Progenitor cell of endocrine pancreas (in vitro differentiated cells): ENCODE measurements around the gene COIL. TPM values are rescaled to one million over a fixed set of nuclear protein-coding genes. Genes with fewer than 3 reads are reported as not detected.
A peak's percentile ranks its signal among the peaks of the same experiment; 100 is the strongest.

Experiments used
- DNase-seq: peaks from one replicate; pipeline ENCODE4 v3.0.0; 2021; ENCODE audit warnings: low spot score; ENCODE audit not compliant: unreplicated experiment
- H3K27ac Mint-ChIP-seq: 2 replicates; pipeline ENCODE4 v1.8.0; 2021; ENCODE audit warnings: mild to moderate bottlenecking, moderate library complexity, mixed read lengths
- H3K27me3 Mint-ChIP-seq: 2 replicates; pipeline ENCODE4 v1.8.0; 2021; ENCODE audit warnings: mixed read lengths
- H3K36me3 Mint-ChIP-seq: 2 replicates; pipeline ENCODE4 v1.8.0; 2022; ENCODE audit warnings: mixed read lengths; ENCODE audit not compliant: insufficient read depth
- H3K4me1 Mint-ChIP-seq: 2 replicates; pipeline ENCODE4 v1.8.0; 2021; ENCODE audit warnings: low read depth, mixed read lengths
- H3K4me3 Mint-ChIP-seq: 2 replicates; pipeline ENCODE4 v1.8.0; 2021; ENCODE audit warnings: low read depth, mild to moderate bottlenecking, moderate library complexity, mixed read lengths
- H3K9me3 Mint-ChIP-seq: 2 replicates; pipeline ENCODE4 v1.8.0; 2021; ENCODE audit warnings: low read depth, mixed read lengths
- CTCF ChIP-seq: fragments of 200-600 bp; sonication (generic); IDR thresholded peaks from one replicate; pipeline ENCODE4 v1.5.0; 2021; ENCODE audit warnings: antibody characterized with exemption, mild to moderate bottlenecking; ENCODE audit not compliant: unreplicated experiment
- total RNA-seq: library from RNA; stranded (reverse); gene quantifications from 2 replicates; pipeline ENCODE4 v1.2.1, GENCODE V29; 2021

COIL gene
- total RNA-seq, 1 donor from 2014 or later: 29.8 TPM

- Mint-ChIP-seq H3K4me1 (peaks cover 13% of the 10 kb centered on the region), H3K4me3 (peak overlapping the region; percentile 94), H3K36me3 (peaks cover 4% of the 10 kb centered on the region), H3K9me3 (peaks cover 5% of the 10 kb centered on the region), H3K27me3 (peaks cover 5% of the 10 kb centered on the region), H3K27ac (peak overlapping the region; percentile 94)
- DNase-seq: peak; percentile 27
- TF ChIP-seq CTCF: no peak
Measured at GRCh38 chr17:56913353-56913866, 47.4 kb downstream of the COIL start.

GRCh38 chr17:56913000-56913311, 47.9 kb downstream of the COIL start:
- Mint-ChIP-seq H3K36me3 (peaks cover 7% of the 10 kb centered on the region), H3K4me1 (peaks cover 13% of the 10 kb centered on the region), H3K27me3 (peaks cover 5% of the 10 kb centered on the region), H3K27ac (peak overlapping the region; percentile 49), H3K4me3 (peak overlapping the region; percentile 94), H3K9me3 (peaks cover 4% of the 10 kb centered on the region)
- TF ChIP-seq CTCF: no peak
- no peak for DNase-seq

GRCh38 chr17:56912105-56912999, 48.5 kb downstream of the COIL start:
- H3K36me3 Mint-ChIP-seq: peaks cover 9% of the 10 kb centered on the region
- no peaks in the 10 kb centered on the region for H3K9me3 Mint-ChIP-seq
- H3K4me3 Mint-ChIP-seq: peak overlapping the region; percentile 94
- H3K27me3 Mint-ChIP-seq: peaks cover 5% of the 10 kb centered on the region
- peaks cover 13% of the 10 kb centered on the region for H3K4me1 Mint-ChIP-seq
- no peak for DNase-seq
- no peak overlapping the region for H3K27ac Mint-ChIP-seq
- TF ChIP-seq CTCF: no peak

- peaks cover 13% of the 10 kb centered on the region for H3K36me3 Mint-ChIP-seq
- DNase-seq: no peak
- H3K4me3 Mint-ChIP-seq: no peak overlapping the region
- H3K27me3 Mint-ChIP-seq: peaks cover 3% of the 10 kb centered on the region
- no peak for TF ChIP-seq CTCF
- H3K27ac Mint-ChIP-seq: no peak overlapping the region
- peaks cover 11% of the 10 kb centered on the region for H3K4me1 Mint-ChIP-seq
- H3K9me3 Mint-ChIP-seq: no peaks in the 10 kb centered on the region
Measured at GRCh38 chr17:56910509-56911235, 50.2 kb downstream of the COIL start.

GRCh38 chr17:56909742-56910508, 50.9 kb downstream of the COIL start:
- no peak for TF ChIP-seq CTCF
- H3K27ac Mint-ChIP-seq: no peak overlapping the region

More at GRCh38 chr17:56909742-56910508, 50.9 kb downstream of the COIL start:
- Mint-ChIP-seq H3K27me3 (no peaks in the 10 kb centered on the region), H3K36me3 (peaks cover 13% of the 10 kb centered on the region), H3K4me1 (peaks cover 7% of the 10 kb centered on the region), H3K9me3 (no peaks in the 10 kb centered on the region), H3K4me3 (no peak overlapping the region)
- no peak for DNase-seq
